Measurements from ENCODE around the gene SLC15A4. TPM values are rescaled to one million over a fixed set of nuclear protein-coding genes. Genes with fewer than 3 reads are reported as not detected.
A peak's percentile ranks its signal among the peaks of the same experiment; 100 is the strongest.

The SLC15A4 gene
- total RNA-seq, 2 donors from 2014 or later, result 28.2 to 39.5 TPM

DNA sequence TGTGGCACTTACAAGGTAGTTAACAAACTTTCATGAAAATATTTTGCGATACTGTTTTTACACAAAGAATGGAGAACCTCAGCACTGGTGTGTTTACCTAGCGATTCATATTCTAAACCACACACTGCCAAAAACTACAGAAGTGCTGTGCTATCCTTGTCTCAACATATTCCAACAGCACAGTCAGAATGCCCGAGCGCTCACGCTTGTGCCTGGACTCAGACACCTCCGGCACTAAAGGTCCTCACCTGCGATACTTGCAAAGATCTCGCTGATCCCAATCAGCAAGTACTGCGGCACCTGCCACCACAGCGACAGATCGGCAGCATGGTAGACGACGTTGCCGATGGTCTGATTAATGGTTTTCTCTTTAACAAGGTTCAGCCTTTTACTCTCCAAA lies 23.2 kb downstream of the SLC15A4 start:
- no peak for DNase-seq
- TF ChIP-seq, protein P1, sequence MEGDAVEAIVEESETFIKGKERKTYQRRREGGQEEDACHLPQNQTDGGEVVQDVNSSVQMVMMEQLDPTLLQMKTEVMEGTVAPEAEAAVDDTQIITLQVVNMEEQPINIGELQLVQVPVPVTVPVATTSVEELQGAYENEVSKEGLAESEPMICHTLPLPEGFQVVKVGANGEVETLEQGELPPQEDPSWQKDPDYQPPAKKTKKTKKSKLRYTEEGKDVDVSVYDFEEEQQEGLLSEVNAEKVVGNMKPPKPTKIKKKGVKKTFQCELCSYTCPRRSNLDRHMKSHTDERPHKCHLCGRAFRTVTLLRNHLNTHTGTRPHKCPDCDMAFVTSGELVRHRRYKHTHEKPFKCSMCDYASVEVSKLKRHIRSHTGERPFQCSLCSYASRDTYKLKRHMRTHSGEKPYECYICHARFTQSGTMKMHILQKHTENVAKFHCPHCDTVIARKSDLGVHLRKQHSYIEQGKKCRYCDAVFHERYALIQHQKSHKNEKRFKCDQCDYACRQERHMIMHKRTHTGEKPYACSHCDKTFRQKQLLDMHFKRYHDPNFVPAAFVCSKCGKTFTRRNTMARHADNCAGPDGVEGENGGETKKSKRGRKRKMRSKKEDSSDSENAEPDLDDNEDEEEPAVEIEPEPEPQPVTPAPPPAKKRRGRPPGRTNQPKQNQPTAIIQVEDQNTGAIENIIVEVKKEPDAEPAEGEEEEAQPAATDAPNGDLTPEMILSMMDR (conservative IDR thresholded peaks at IDR 0.05), result no peak
- Histone ChIP-seq H3K27me3 (ENCODE audit: control insufficient read depth, insufficient read depth, low read length, poor library complexity, severe bottlenecking) (no peaks in the 10 kb centered on the region), H3K36me3 (ENCODE audit: control insufficient read depth, insufficient read depth, low read length) (peaks cover 87% of the 10 kb centered on the region), H3K27ac (ENCODE audit: low read depth, low read length) (no peak overlapping the region), H3K4me1 (ENCODE audit: control insufficient read depth, insufficient read depth, low read length) (peaks cover 20% of the 10 kb centered on the region), H3K4me3 (ENCODE audit: low read length) (no peak overlapping the region), H3K9me3 (ENCODE audit: control insufficient read depth, low read length) (no peaks in the 10 kb centered on the region), H3K9ac (ENCODE audit: extremely low read depth, low read length, poor library complexity, severe bottlenecking) (no peak overlapping the region)
- 95 to 99% methylated on average over 8 to 14 of the region's 14 CpGs for WGBS, 2 experiments (ENCODE audit: insufficient coverage in 1 of 2, insufficient read length in 1 of 2)
- no peak overlapping the region for H3K27ac Mint-ChIP-seq
- H3K4me3 Mint-ChIP-seq, result no peak overlapping the region
- H3K4me1 Mint-ChIP-seq, result peaks cover 22% of the 10 kb centered on the region
- H3K36me3 Mint-ChIP-seq (ENCODE audit: low read depth), result peaks cover 84% of the 10 kb centered on the region
- H3K27me3 Mint-ChIP-seq (ENCODE audit: insufficient read depth), result no peaks in the 10 kb centered on the region
- H3K9me3 Mint-ChIP-seq, result no peaks in the 10 kb centered on the region

DNA sequence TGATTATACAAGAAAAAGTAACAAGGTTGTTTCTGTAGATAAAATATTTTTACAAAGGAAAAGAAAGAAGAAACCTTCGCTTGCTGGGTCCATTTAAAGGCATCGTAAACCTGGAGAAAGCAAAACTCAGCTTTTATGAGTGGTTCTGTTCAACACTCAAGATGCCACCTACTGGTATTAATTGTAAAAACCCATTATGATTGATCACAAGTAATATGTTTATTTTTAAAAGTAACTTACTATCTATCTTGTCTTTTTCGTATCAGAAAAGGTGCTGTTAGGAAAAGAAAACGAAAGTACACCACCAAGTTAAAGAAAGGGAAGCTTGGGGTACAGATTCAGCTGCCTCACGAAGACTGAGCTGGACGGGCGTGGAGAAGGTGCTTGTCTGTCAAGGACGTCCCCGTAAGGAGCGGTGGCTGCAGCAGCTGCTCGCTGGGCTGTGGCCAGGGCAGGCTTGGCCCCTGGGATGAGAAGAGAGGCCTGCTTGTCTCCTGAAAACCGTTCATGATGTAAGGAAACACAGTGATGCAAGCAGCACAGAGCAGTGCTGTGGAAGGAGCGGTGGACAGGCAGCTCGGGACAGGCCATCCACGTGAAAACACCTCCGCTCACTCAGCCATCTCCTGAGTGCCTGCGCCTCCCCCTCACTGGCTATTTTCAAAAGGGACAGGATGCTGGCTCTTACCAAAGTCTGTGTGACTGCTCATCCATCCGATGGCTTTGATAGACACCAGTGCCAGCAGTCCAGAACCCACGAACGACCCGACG lies 25.0 kb downstream of the SLC15A4 start:
- Histone ChIP-seq H3K4me3 (ENCODE audit: low read length) (no peak overlapping the region), H3K27me3 (ENCODE audit: control insufficient read depth, insufficient read depth, low read length, poor library complexity, severe bottlenecking) (no peaks in the 10 kb centered on the region), H3K27ac (ENCODE audit: low read depth, low read length) (peak overlapping the region; percentile 41), H3K36me3 (ENCODE audit: control insufficient read depth, insufficient read depth, low read length) (peaks cover 91% of the 10 kb centered on the region), H3K4me1 (ENCODE audit: control insufficient read depth, insufficient read depth, low read length) (peaks cover 20% of the 10 kb centered on the region), H3K9ac (ENCODE audit: extremely low read depth, low read length, poor library complexity, severe bottlenecking) (no peak overlapping the region), H3K9me3 (ENCODE audit: control insufficient read depth, low read length) (no peaks in the 10 kb centered on the region)
- 88 to 90% methylated on average over 21 to 22 of the region's 22 CpGs for WGBS, 2 experiments (ENCODE audit: insufficient coverage in 1 of 2, insufficient read length in 1 of 2)
- DNase-seq, result no peak
- H3K4me1 Mint-ChIP-seq, result peaks cover 22% of the 10 kb centered on the region
- H3K27ac Mint-ChIP-seq, result no peak overlapping the region
- no peaks in the 10 kb centered on the region for H3K27me3 Mint-ChIP-seq (ENCODE audit: insufficient read depth)
- H3K36me3 Mint-ChIP-seq (ENCODE audit: low read depth), result peaks cover 90% of the 10 kb centered on the region
- TF ChIP-seq, protein P1 (conservative IDR thresholded peaks at IDR 0.05), result peak; percentile 52
- no peaks in the 10 kb centered on the region for H3K9me3 Mint-ChIP-seq
- no peak overlapping the region for H3K4me3 Mint-ChIP-seq

DNA sequence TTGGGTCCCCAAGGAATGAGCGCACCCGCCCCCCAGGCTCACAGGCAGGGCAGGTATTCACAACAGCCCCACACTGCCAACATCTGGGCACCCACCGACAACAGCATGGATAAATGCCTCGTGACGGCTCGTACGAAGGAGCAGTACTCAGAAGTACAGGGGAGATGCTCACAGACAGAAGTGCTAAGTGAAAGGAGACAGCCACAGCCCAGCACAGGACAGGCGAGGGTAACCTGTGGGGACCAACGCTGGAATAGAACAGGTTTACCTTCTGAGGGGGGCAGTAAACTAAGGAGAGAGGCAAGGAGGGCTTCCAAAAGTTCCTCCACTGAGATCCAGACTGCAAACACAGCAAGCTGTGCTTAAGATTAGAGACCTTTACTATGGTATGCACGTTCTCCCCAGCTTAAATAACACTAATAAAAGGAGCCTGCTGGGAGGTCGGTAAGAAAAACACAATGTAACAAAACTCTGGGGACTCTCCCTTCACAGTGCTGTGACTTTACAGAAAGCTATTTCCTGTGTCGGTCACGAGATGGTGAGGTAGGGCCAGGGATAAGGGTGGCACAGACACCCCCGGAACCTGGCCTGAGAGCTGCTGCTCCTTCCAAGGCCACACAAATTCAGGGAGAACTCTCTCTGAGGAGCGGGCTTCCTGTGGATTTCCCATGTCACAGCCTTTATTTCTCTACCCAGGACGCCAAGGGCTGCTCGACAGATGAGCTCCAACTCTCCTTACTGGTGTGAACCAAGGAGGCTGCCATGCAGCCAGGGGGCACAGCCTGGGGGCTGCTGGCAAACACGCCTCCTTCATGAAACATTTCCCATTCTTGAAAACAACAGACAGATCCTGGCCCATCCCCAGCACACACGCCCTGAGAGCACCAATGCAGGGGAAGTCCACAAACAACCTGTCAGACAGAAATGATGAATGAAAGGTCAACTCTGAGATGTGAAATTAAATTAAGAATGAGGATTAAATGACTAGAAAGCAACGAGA lies 26.3 kb downstream of the SLC15A4 start:
- H3K27me3 ChIP-seq (ENCODE audit: control insufficient read depth, insufficient read depth, low read length, poor library complexity, severe bottlenecking), result no peaks in the 10 kb centered on the region
- no peaks in the 10 kb centered on the region for H3K9me3 ChIP-seq (ENCODE audit: control insufficient read depth, low read length)
- DNase-seq, result no peak
- 62 to 64% methylated on average over 10 to 20 of the region's 20 CpGs for WGBS, 2 experiments (ENCODE audit: insufficient coverage in 1 of 2, insufficient read length in 1 of 2)
- Mint-ChIP-seq H3K4me1 (peaks cover 22% of the 10 kb centered on the region), H3K9me3 (no peaks in the 10 kb centered on the region), H3K4me3 (peak overlapping the region; percentile 24), H3K36me3 (ENCODE audit: low read depth) (peaks cover 88% of the 10 kb centered on the region), H3K27me3 (ENCODE audit: insufficient read depth) (no peaks in the 10 kb centered on the region), H3K27ac (peak overlapping the region; percentile 84)
- TF ChIP-seq, protein P1 (conservative IDR thresholded peaks at IDR 0.05), result no peak
- H3K27ac ChIP-seq (ENCODE audit: low read depth, low read length), result peak overlapping the region; percentile 5
- peaks cover 20% of the 10 kb centered on the region for H3K4me1 ChIP-seq (ENCODE audit: control insufficient read depth, insufficient read depth, low read length)
- H3K4me3 ChIP-seq (ENCODE audit: low read length), result peak overlapping the region; percentile 61
- H3K36me3 ChIP-seq (ENCODE audit: control insufficient read depth, insufficient read depth, low read length), result peaks cover 91% of the 10 kb centered on the region
- H3K9ac ChIP-seq (ENCODE audit: extremely low read depth, low read length, poor library complexity, severe bottlenecking), result peak overlapping the region; percentile 21
